Heart left ventricle (tissue), 16 donors: Measurements from ENCODE around the gene ZGPAT. TPM values are rescaled to one million over a fixed set of nuclear protein-coding genes. Genes with fewer than 3 reads are reported as not detected.

Experiments
- ATAC-seq, 4 donors: fragments of 200-7000 bp; cut with Tn5 transposase; one replicate each; pipeline ENCODE4 v1.9.1; 2020 to 2022; ENCODE audit warnings: moderate library complexity in 4 of 4, mild to moderate bottlenecking in 3 of 4, moderate number of reproducible peaks in 1 of 4
- DNase-seq, 5 donors: peaks; one replicate each; pipeline ENCODE4 v3.0.0-alpha.2; 2020
- H3K27ac ChIP-seq, 12 donors: fragments of 200-600 bp; sonication (generic) in 4 of 12; one replicate each; pipeline versions ENCODE4 v1.5.0 to v1.8.0; 2016 to 2022; ENCODE audit warnings: mild to moderate bottlenecking in 2 of 12
- H3K27me3 ChIP-seq, 9 donors: fragments of 200-600 bp; sonication (generic) in 2 of 9; one replicate each; pipeline versions ENCODE4 v1.5.1 to v1.8.0; 2016 to 2022; ENCODE audit warnings: mild to moderate bottlenecking in 3 of 9
- H3K36me3 ChIP-seq, 9 donors: fragments of 200-600 bp; sonication (generic) in 2 of 9; one replicate each; pipeline versions ENCODE4 v1.5.0 to v1.8.0; 2018 to 2022; ENCODE audit warnings: mild to moderate bottlenecking in 2 of 9
- H3K4me1 ChIP-seq, 12 donors: fragments of 200-600 bp; sonication (generic) in 4 of 12; one replicate each; pipeline versions ENCODE4 v1.5.0 to v1.8.0; 2016 to 2022; ENCODE audit warnings: mild to moderate bottlenecking in 3 of 12
- H3K4me3 ChIP-seq, 12 donors: fragments of 200-600 bp; sonication (generic) in 4 of 12; one replicate each; pipeline versions ENCODE4 v1.5.0 to v1.8.0; 2017 to 2022; ENCODE audit warnings: mild to moderate bottlenecking in 9 of 12, moderate library complexity in 4 of 12
- H3K9me3 ChIP-seq, 12 donors: fragments of 200-600 bp; sonication (generic) in 4 of 12; one replicate each; pipeline versions ENCODE4 v1.5.0 to v1.8.0; 2016 to 2022; ENCODE audit warnings: mild to moderate bottlenecking in 1 of 12
- CTCF ChIP-seq, 12 donors: fragments of 200-600 bp; sonication (generic) in 4 of 12; IDR thresholded peaks; one replicate each; pipeline versions ENCODE4 v1.5.0 to v1.8.0; 2018 to 2022; ENCODE audit warnings: antibody characterized with exemption in 12 of 12, mild to moderate bottlenecking in 5 of 12
- POLR2A ChIP-seq, 2 donors: fragments of 450-650 bp; IDR thresholded peaks; one replicate each; pipeline ENCODE4 v1.6.1; 2017; ENCODE audit warnings: antibody characterized with exemption in 2 of 2, mild to moderate bottlenecking in 2 of 2, moderate library complexity in 2 of 2
- WGBS, 4 donors: extraction: QIAGEN DNeasy Blood & Tissue Kit in 2 of 4; methylation state at CpG; one replicate each; pipeline versions ENCODE4 v1.1.5 to v1.1.7; 2013 to 2018; 5-methylcytosine and 5-hydroxymethylcytosine counted together
- intact Hi-C, 10 donors: fragments of 100-400 bp; cut with DNase I; formaldehyde crosslinking; loops; one replicate each; pipeline versions ENCODE4 v1.11.1 to v1.14.2; 2022
- polyA plus RNA-seq, 2 donors: library from polyadenylated mRNA; stranded (reverse); fragments of 200-250 nt; gene quantifications; one replicate each; pipeline ENCODE4 v1.2.3, GENCODE V29; 2013
- total RNA-seq, 9 donors: library from RNA; depleted of rRNA in 2 of 9; stranded (reverse); fragments of >200 nt in 2 of 9; fragmentation: NEBNext Ultra II Directional in 3 of 9; extraction: Animal tissue kit (Norgen Biotek cat#: 25700) in 3 of 9; gene quantifications; one replicate each; pipeline versions ENCODE4 v1.1.0 to v1.2.4, GENCODE V29; 2016 to 2023
- donor health status: ischemic (EF 13 %, LVEDD 7.1; RV severe dilation, severe dysfunction).
- donor health status: healthy with polysubstance abuse.
- donor health status: DM: no; HTN: yes; CAD: no.
- donor health status: DM: no; HTN: no; CAD: no.
- donor health status: ischemic (EF 25% LVEDD 6.9; RV normal size, moderate dysfunction).
- donor health status: ischemic (EF 25% LVEDD 5.7; RV mildly dilated, moderate dysfunction).
- donor health status: healthy.
- donor health status: DM: yes; HTN: yes; CAD: no.
- donor health status: ischemic (EF 35%, LVEDD 5.7; RV mildly dilated, moderate dysfunction).
- donor health status: nonischemic (EF 11% LVEDD 7.7; RV severe dilation, severe dysfunction).
- donor health status: DM: yes; HTN: yes; CAD: no.
- donor health status: PGD.
- donor health status: ischemic (EF 29% LVEDD 5.4; RV normal size, mild dysfunction).
- donor health status: nonischemic (EF 23%, LVEDD 6.1; RV moderate dilation, normal function).

Gene ZGPAT
- total and polyA plus RNA-seq, 11 donors = 12.9 to 34.4 (median 20.0) TPM

DNA sequence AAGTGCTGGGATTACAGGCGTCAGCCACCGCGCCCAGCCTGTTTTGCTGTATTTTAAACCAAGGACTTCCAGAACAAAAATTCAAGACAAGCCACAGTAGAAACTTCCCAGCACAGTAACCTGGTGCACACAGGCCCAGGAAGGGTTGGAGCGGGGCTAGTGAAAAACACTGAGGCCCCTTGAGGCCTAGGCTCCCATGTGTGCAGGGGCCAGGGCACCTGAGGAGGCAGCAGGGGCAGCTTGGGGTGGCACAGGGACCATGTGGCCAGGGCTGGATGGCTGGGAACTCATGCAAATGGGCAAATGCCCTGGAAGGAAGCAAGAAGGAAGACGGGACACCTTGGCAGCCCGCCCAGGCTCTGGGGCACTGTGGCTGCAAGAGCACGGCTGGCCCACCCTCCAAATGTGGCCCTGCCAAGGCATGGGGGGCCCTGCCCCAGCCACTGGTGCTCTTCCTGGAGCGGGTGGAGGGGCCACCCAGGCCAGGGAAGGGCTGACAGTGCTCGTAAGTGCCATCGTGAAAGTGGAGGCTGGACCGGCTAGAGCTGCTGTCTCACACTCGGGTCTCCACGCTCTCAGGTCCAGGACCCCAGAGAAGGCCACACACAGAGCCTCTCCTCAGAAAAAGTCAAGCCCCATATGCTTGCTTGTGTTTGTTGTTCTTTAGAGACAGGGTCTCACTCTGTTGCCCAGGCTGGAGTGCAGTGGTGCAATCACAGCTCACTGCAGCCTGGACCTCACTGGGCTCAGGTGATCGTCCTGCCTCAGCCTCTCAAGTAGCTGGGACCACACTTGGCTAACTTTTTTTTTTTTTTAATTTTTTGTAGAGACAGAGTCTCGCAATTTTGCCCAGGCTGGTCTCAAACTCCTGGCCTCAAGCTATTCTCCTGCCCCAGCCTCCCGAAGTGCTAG lies 42.0 kb downstream of the ZGPAT start:
- H3K4me1 ChIP-seq = peaks cover 0 to 11% (median 0%) of the 10 kb centered on the region in 12 donors
- H3K9me3 ChIP-seq = no peaks in the 10 kb centered on the region
- intact Hi-C loops = no loop called here
- no peaks in the 10 kb centered on the region for H3K27me3 ChIP-seq
- H3K27ac ChIP-seq = peak overlapping the region in 1 of 12 donors; percentile 78
- TF ChIP-seq POLR2A (IDR thresholded peaks at IDR 0.05) = no peak
- no peak for TF ChIP-seq CTCF (IDR thresholded peaks at IDR 0.05)
- DNase-seq (peak in 2 of 5 donors; percentile 13 to 16), ATAC-seq (no peak)
- 91 to 94% (median 92%) methylated on average over 14 to 16 of the region's 16 CpGs for WGBS, 4 donors
- H3K36me3 ChIP-seq = peaks cover 0 to 64% (median 32%) of the 10 kb centered on the region in 9 donors
- no peak overlapping the region for H3K4me3 ChIP-seq

- WGBS, 4 donors = 77 to 82% (median 80%) methylated on average over 19 to 26 of the region's 26 CpGs
- no peaks in the 10 kb centered on the region for H3K9me3 ChIP-seq
- H3K36me3 ChIP-seq = peaks cover 0 to 53% (median 30%) of the 10 kb centered on the region in 9 donors
- DNase-seq (peak in 3 of 5 donors; percentile 12 to 64 (median 18)), ATAC-seq (no peak)
- H3K27ac ChIP-seq = peak overlapping the region in 1 of 12 donors; percentile 78
- H3K4me3 ChIP-seq = peak overlapping the region in 1 of 12 donors; percentile 23
- intact Hi-C loops = no loop called here
- TF ChIP-seq CTCF (IDR thresholded peaks at IDR 0.05) = no peak
- no peak for TF ChIP-seq POLR2A (IDR thresholded peaks at IDR 0.05)
- H3K4me1 ChIP-seq = peaks cover 0 to 11% (median 0%) of the 10 kb centered on the region in 12 donors
- H3K27me3 ChIP-seq = no peaks in the 10 kb centered on the region
Measured at GRCh38 chr20:63750807-63751470, 43.1 kb downstream of the ZGPAT start.

GRCh38 chr20:63751471-63752271 lies 43.8 kb downstream of the ZGPAT start:
- peaks cover 0 to 45% (median 24%) of the 10 kb centered on the region in 9 donors for H3K36me3 ChIP-seq
- H3K9me3 ChIP-seq = no peaks in the 10 kb centered on the region
- peak in 2 of 5 donors; percentile 25 to 57 for DNase-seq
- intact Hi-C loops = loop anchor here in 1 of 10 donors (2.0 kb wide), 1 partner anchor 17 kb away; no protein-coding TSS in a partner anchor
- H3K27ac ChIP-seq = peak overlapping the region in 1 of 12 donors; percentile 78
- H3K27me3 ChIP-seq = no peaks in the 10 kb centered on the region
- no peak for TF ChIP-seq CTCF (IDR thresholded peaks at IDR 0.05)
- no peak for TF ChIP-seq POLR2A (IDR thresholded peaks at IDR 0.05)
- WGBS, 4 donors = 73 to 97% (median 89%) methylated on average over 18 to 45 of the region's 45 CpGs
- peaks cover 0 to 11% (median 0%) of the 10 kb centered on the region in 12 donors for H3K4me1 ChIP-seq
- peak overlapping the region in 1 of 12 donors; percentile 23 for H3K4me3 ChIP-seq
- no peak for ATAC-seq
